WTC11 (cell line): ENCODE measurements around the gene DLG1.

Experiments
- E2F1 ChIP-seq: sonication (generic); formaldehyde crosslinking; IDR thresholded peaks from 2 replicates; pipeline ENCODE4 v1.8.0; 2022; ENCODE audit warnings: mild to moderate bottlenecking, missing genetic modification reagents
- NFYB ChIP-seq: sonication (generic); formaldehyde crosslinking; conservative IDR thresholded peaks from 2 replicates; pipeline ENCODE4 v1.8.0; 2022; ENCODE audit warnings: low read depth, missing genetic modification reagents
- USF2 ChIP-seq: sonication (generic); formaldehyde crosslinking; IDR thresholded peaks from 2 replicates; pipeline ENCODE4 v1.8.1; 2023; ENCODE audit warnings: mild to moderate bottlenecking, missing genetic modification reagents, moderate library complexity
- ZBTB21 ChIP-seq: sonication (generic); formaldehyde crosslinking; IDR thresholded peaks from 2 replicates; pipeline ENCODE4 v1.8.1; 2023; ENCODE audit warnings: mild to moderate bottlenecking, missing genetic modification reagents, borderline replicate concordance
- ZBTB43 ChIP-seq: sonication (generic); formaldehyde crosslinking; IDR thresholded peaks from 2 replicates; pipeline ENCODE4 v1.8.1; 2023; ENCODE audit warnings: mild to moderate bottlenecking, missing genetic modification reagents
- ZNF232 ChIP-seq: sonication (generic); formaldehyde crosslinking; IDR thresholded peaks from 2 replicates; pipeline ENCODE4 v1.8.0; 2022; ENCODE audit warnings: mild to moderate bottlenecking, missing genetic modification reagents
- TF ChIP-seq, protein P1 (sequence below): sonication (generic); formaldehyde crosslinking; conservative IDR thresholded peaks from 2 replicates; pipeline ENCODE4 v1.8.1; 2023; ENCODE audit warnings: mild to moderate bottlenecking, low read depth, missing genetic modification reagents, moderate library complexity
- TF ChIP-seq, protein P2 (sequence below): fragments of 200-600 bp; IDR thresholded peaks from 2 replicates; pipeline ENCODE4 v1.8.0; 2022; ENCODE audit warnings: antibody characterized with exemption

DNA sequence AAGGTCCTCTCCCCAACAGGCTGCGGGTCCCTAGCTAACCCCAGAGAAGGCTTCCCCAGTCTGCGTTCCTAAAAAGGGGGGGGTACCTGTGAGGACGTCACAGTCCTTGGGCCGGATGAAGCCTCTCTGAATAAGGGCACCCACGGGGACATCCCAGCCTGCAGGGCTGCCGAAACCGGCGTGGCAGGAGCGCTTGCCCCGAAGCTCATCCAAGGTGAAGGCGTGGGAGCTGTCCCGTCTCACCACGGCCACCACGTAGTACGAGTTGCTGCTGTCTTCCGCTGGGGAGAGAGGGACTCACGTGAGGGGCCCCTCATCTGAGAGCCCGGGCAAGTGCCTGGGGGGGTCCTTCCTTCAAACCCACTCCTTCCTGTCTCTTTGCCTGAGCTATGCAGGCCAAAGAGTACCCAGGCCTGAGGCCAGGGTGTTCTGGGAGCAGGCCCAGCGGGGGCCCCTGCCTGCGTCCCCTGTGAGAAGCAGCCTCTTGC lies 288.8 kb downstream of the DLG1 start:
- no peak for TF ChIP-seq USF2
- no peak for TF ChIP-seq E2F1 (CRISPR knock-in tag)
- no peak for TF ChIP-seq ZBTB43
- TF ChIP-seq ZNF232, result no peak
- TF ChIP-seq ZBTB21 (CRISPR knock-in tag), result no peak
- TF ChIP-seq NFYB (CRISPR knock-in tag), result no peak
- TF ChIP-seq, protein P1, sequence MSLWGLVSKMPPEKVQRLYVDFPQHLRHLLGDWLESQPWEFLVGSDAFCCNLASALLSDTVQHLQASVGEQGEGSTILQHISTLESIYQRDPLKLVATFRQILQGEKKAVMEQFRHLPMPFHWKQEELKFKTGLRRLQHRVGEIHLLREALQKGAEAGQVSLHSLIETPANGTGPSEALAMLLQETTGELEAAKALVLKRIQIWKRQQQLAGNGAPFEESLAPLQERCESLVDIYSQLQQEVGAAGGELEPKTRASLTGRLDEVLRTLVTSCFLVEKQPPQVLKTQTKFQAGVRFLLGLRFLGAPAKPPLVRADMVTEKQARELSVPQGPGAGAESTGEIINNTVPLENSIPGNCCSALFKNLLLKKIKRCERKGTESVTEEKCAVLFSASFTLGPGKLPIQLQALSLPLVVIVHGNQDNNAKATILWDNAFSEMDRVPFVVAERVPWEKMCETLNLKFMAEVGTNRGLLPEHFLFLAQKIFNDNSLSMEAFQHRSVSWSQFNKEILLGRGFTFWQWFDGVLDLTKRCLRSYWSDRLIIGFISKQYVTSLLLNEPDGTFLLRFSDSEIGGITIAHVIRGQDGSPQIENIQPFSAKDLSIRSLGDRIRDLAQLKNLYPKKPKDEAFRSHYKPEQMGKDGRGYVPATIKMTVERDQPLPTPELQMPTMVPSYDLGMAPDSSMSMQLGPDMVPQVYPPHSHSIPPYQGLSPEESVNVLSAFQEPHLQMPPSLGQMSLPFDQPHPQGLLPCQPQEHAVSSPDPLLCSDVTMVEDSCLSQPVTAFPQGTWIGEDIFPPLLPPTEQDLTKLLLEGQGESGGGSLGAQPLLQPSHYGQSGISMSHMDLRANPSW (CRISPR knock-in tag), result no peak
- TF ChIP-seq, protein P2, sequence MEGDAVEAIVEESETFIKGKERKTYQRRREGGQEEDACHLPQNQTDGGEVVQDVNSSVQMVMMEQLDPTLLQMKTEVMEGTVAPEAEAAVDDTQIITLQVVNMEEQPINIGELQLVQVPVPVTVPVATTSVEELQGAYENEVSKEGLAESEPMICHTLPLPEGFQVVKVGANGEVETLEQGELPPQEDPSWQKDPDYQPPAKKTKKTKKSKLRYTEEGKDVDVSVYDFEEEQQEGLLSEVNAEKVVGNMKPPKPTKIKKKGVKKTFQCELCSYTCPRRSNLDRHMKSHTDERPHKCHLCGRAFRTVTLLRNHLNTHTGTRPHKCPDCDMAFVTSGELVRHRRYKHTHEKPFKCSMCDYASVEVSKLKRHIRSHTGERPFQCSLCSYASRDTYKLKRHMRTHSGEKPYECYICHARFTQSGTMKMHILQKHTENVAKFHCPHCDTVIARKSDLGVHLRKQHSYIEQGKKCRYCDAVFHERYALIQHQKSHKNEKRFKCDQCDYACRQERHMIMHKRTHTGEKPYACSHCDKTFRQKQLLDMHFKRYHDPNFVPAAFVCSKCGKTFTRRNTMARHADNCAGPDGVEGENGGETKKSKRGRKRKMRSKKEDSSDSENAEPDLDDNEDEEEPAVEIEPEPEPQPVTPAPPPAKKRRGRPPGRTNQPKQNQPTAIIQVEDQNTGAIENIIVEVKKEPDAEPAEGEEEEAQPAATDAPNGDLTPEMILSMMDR, result no peak
